HEK293T (cell line): ENCODE data around the gene NOL4L.

ENCODE experiments used
- ARNT ChIP-seq: fragments of 450-650 bp; IDR thresholded peaks from 2 replicates; pipeline ENCODE4 v1.6.1; 2017; ENCODE audit warnings: mild to moderate bottlenecking
- BHLHE40 ChIP-seq: fragments of 450-650 bp; IDR thresholded peaks from 2 replicates; pipeline ENCODE4 v1.6.1; 2016; ENCODE audit warnings: mild to moderate bottlenecking, moderate library complexity, borderline replicate concordance
- CTBP1 ChIP-seq: fragments of 450-650 bp; IDR thresholded peaks from 2 replicates; pipeline ENCODE4 v1.6.1; 2016; ENCODE audit warnings: borderline replicate concordance
- ELF4 ChIP-seq: fragments of 450-650 bp; IDR thresholded peaks from 2 replicates; pipeline ENCODE4 v1.6.1; 2017; ENCODE audit warnings: antibody characterized with exemption
- FOXA1 ChIP-seq: fragments of 450-650 bp; IDR thresholded peaks from 2 replicates; pipeline ENCODE4 v1.6.1; 2016; ENCODE audit warnings: mild to moderate bottlenecking
- FOXK2 ChIP-seq: fragments of 450-650 bp; IDR thresholded peaks from 2 replicates; pipeline ENCODE4 v1.6.1; 2016; ENCODE audit warnings: mild to moderate bottlenecking
- FOXM1 ChIP-seq: fragments of 450-650 bp; IDR thresholded peaks from 2 replicates; pipeline ENCODE4 v1.6.1; 2017; ENCODE audit warnings: mild to moderate bottlenecking, borderline replicate concordance
- HDGF ChIP-seq: fragments of 450-650 bp; IDR thresholded peaks from 2 replicates; pipeline ENCODE4 v1.6.1; 2017; ENCODE audit warnings: antibody characterized with exemption, borderline replicate concordance
- NFRKB ChIP-seq: fragments of 450-650 bp; IDR thresholded peaks from 2 replicates; pipeline ENCODE4 v1.6.1; 2016; ENCODE audit warnings: mild to moderate bottlenecking, moderate library complexity
- SP1 ChIP-seq: fragments of 450-650 bp; IDR thresholded peaks from 2 replicates; pipeline ENCODE4 v1.6.1; 2017
- SUZ12 ChIP-seq: fragments of 450-650 bp; IDR thresholded peaks from 2 replicates; pipeline ENCODE4 v1.6.1; 2016; ENCODE audit warnings: mild to moderate bottlenecking
- TARDBP ChIP-seq: fragments of 450-650 bp; IDR thresholded peaks from 2 replicates; pipeline ENCODE4 v1.6.1; 2016
- ZNF384 ChIP-seq: fragments of 450-650 bp; IDR thresholded peaks from 2 replicates; pipeline ENCODE4 v1.6.1; 2016
- TF ChIP-seq, protein P1 (sequence below): fragments of 450-650 bp; IDR thresholded peaks from 2 replicates; pipeline ENCODE4 v1.6.1; 2016

DNA sequence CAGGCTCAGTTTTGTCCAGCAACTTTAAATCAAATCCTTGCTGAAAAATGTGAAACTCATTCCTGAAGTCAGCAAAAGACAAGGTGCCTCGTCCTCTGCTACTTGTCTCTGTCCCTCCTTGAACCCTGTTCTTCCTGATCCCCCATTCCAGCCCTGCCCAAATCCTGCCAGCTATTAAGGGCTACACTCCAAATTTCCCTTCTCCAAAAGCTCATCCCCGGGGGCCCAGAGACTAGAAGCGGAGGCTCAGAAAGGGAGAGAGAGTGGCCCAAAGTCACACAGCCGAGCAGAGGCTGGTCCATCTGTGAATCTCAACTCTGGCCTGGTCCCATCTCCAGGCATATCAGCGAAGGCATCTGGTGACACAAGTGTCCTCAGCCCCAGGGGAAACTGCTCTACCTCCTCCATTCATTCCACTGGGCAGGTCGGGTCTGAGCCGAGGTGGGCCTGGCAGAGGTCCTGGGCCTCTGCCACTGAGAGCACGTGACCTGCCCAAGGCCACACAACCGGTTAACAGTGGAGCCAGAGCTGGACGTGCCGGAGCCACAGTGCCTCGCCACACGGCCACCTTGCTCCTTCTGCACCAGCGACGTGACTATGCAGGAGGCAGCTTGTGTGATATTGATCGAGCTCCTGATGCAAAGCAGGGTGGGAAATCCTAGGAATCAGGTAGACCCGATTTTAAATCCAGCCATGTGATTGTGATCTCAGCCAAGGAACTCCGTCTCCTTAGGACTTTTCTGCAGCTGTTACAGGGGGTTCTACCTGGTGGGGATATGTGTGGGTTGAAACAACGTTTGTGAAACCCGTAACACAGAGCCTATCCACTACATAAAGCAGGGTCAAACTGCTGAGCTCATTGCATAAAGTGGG, 28.6 kb downstream of the NOL4L start:
- no peak for TF ChIP-seq ZNF384
- TF ChIP-seq SUZ12 = no peak
- TF ChIP-seq ELF4 = no peak
- TF ChIP-seq, protein P1, sequence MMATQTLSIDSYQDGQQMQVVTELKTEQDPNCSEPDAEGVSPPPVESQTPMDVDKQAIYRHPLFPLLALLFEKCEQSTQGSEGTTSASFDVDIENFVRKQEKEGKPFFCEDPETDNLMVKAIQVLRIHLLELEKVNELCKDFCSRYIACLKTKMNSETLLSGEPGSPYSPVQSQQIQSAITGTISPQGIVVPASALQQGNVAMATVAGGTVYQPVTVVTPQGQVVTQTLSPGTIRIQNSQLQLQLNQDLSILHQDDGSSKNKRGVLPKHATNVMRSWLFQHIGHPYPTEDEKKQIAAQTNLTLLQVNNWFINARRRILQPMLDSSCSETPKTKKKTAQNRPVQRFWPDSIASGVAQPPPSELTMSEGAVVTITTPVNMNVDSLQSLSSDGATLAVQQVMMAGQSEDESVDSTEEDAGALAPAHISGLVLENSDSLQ = no peak
- TF ChIP-seq NFRKB = no peak
- no peak for TF ChIP-seq CTBP1
- no peak for TF ChIP-seq TARDBP
- no peak for TF ChIP-seq SP1
- no peak for TF ChIP-seq FOXK2
- TF ChIP-seq FOXM1 = no peak
- TF ChIP-seq FOXA1 = no peak
- no peak for TF ChIP-seq ARNT
- no peak for TF ChIP-seq BHLHE40
- no peak for TF ChIP-seq HDGF
